Muscle layer of duodenum (tissue), 2 donors: ENCODE results near the gene RNASEH2A.
A peak's percentile ranks its signal among the peaks of the same experiment; 100 is the strongest.

ENCODE experiments used
- H3K27ac ChIP-seq: one replicate; pipeline ENCODE4 v1.7.0; 2013; ENCODE audit warnings: mild to moderate bottlenecking, low read length
- H3K27me3 ChIP-seq: one replicate; pipeline ENCODE4 v1.7.0; 2013; ENCODE audit warnings: low read depth, mild to moderate bottlenecking, control low read depth, low read length
- H3K36me3 ChIP-seq, 2 donors: one replicate each; pipeline ENCODE4 v1.7.0; 2013; ENCODE audit warnings: low read length in 2 of 2, control low read depth in 1 of 2, mild to moderate bottlenecking in 1 of 2; ENCODE audit not compliant: insufficient read depth in 2 of 2, control insufficient read depth in 1 of 2
- H3K4me1 ChIP-seq, 2 donors: one replicate each; pipeline ENCODE4 v1.7.0; 2013; ENCODE audit warnings: low read length in 2 of 2, mild to moderate bottlenecking in 2 of 2, control low read depth in 1 of 2, moderate library complexity in 1 of 2; ENCODE audit not compliant: insufficient read depth in 2 of 2, control insufficient read depth in 1 of 2
- H3K4me3 ChIP-seq, 2 donors: one replicate each; pipeline ENCODE4 v1.7.0; 2013; ENCODE audit warnings: low read length in 2 of 2, low read depth in 1 of 2, mild to moderate bottlenecking in 1 of 2
- H3K9me3 ChIP-seq, 2 donors: one replicate each; pipeline ENCODE4 v1.7.0; 2013; ENCODE audit warnings: low read length in 2 of 2, control low read depth in 1 of 2, mild to moderate bottlenecking in 1 of 2; ENCODE audit not compliant: control insufficient read depth in 1 of 2
- donor health status: healthy.

Gene RNASEH2A

GRCh38 chr19:12773571-12773970, 32.8 kb upstream of the RNASEH2A start:
- Histone ChIP-seq H3K27ac (no peak overlapping the region), H3K9me3 (no peaks in the 10 kb centered on the region), H3K4me1 (peaks cover 2 to 10% of the 10 kb centered on the region in 2 donors)

GRCh38 chr19:12774588-12775555, 31.5 kb upstream of the RNASEH2A start, which contains the start of gene HOOK2:
TSS of gene HOOK2 (minus strand) at chr19:12775552. CDS start at chr19:12775449, 103 bp downstream.
- peaks cover 8 to 19% of the 10 kb centered on the region in 2 donors for H3K4me1 ChIP-seq
- H3K9me3 ChIP-seq, result no peaks in the 10 kb centered on the region
- peak within 1 kb of the TSS in 1 of 2 donors; percentile 78 for H3K4me3 ChIP-seq
- H3K27ac ChIP-seq, result peak within 1 kb of the TSS; percentile 13
- no peaks in the 10 kb centered on the region for H3K27me3 ChIP-seq
- H3K36me3 ChIP-seq, result peaks cover 0 to 2% of the 10 kb centered on the region in 2 donors

More at GRCh38 chr19:12773571-12773970, 32.8 kb upstream of the RNASEH2A start:
- Histone ChIP-seq H3K27me3 (no peaks in the 10 kb centered on the region), H3K36me3 (peaks cover 0 to 9% of the 10 kb centered on the region in 2 donors), H3K4me3 (no peak overlapping the region)

DNA sequence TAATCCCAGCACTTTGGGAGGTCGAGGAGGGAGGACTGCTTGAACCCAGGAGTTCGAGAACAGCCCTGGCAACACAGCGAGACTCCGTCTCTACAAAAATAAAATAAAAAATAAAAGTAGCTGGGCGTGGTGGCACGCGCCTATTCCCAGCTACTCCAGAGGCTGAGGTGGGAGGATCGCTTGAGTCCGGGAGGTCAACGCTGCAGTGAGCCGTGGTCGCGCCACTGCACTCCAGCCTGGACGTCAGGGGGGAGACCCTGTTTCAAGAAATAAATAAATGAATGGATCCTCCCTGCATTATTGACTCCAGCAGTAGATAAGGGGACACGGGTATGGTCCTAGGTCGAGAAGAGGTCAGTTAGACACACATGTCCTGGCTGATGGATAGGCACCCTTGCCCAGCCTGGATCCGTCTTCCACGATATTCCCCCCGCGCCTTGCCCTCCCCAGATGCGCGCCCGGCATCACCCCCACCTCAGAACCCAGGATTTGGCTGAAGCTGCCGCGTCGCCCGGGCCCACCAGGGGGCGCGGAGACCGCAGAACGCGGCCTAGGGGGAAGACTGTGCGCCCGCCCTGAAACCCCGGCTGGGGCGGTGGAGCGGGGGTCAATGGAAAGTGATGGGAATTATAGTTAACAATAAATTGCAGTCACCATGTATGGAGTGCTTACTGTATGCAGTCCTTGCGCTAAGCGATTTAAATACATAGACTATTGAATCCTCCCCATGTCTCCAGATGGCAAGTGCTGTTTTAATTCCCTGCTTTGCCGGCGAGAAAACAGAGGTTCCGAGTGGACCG, 29.0 kb upstream of the RNASEH2A start:
- Histone ChIP-seq H3K9me3 (no peaks in the 10 kb centered on the region), H3K27me3 (no peaks in the 10 kb centered on the region), H3K4me1 (peaks cover 8 to 19% of the 10 kb centered on the region in 2 donors), H3K4me3 (peak overlapping the region; percentile 63 to 89), H3K27ac (peak overlapping the region; percentile 95), H3K36me3 (no peaks in the 10 kb centered on the region)

DNA sequence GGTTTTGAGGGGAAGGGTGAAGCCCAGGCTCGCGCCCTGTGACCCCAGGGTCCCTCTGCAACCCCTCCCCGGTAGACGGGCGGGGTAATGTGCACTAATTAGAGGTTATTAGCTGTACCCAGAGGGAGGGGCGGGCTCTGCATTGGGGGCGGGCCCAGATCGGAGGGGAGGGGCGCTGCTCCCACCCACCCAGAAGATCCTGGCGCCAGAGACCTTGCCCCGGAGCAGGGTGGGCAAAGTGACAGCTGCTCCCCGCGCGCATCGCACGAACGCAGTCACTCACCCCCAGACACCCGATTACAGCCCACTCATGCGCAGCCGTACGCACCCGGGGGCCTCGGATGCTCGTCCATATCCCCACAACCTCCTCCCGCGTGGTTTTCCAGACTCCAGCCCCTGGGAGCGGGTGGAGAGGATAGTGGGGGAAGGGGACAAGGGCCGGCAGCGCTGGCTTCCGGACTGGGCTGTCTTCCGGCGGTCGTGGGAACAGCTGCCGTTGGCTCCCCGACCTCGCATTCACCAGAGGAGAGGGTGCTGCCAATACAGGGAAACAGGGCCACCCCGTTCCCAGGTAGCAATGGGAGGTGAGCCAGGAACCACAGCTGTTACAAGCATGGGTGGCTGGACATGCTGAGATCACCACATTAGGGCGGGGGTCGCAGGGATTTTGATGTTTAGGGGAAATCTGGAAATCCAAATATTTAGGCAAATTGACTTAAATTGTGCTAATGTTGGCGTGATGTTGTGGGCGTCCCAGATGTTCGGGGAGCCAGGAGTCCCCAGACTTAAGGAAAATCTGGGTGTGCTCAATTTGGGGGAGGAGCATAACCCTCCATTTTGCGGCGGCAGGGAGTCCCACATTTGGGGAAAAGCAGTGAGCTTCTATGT, 28.1 kb upstream of the RNASEH2A start:
- Histone ChIP-seq H3K9me3 (no peaks in the 10 kb centered on the region), H3K27me3 (no peaks in the 10 kb centered on the region), H3K4me1 (peaks cover 8 to 24% of the 10 kb centered on the region in 2 donors), H3K4me3 (peak overlapping the region; percentile 63 to 89), H3K36me3 (peaks cover 0 to 1% of the 10 kb centered on the region in 2 donors), H3K27ac (peak overlapping the region; percentile 95)

GRCh38 chr19:12778905-12779161, 27.6 kb upstream of the RNASEH2A start:
- Histone ChIP-seq H3K27ac (peak overlapping the region; percentile 95), H3K4me3 (peak overlapping the region; percentile 63 to 89), H3K9me3 (no peaks in the 10 kb centered on the region), H3K4me1 (peaks cover 12 to 29% of the 10 kb centered on the region in 2 donors), H3K27me3 (no peaks in the 10 kb centered on the region), H3K36me3 (peaks cover 0 to 5% of the 10 kb centered on the region in 2 donors)

GRCh38 chr19:12779162-12779993, 27.0 kb upstream of the RNASEH2A start:
- H3K4me1 ChIP-seq, result peaks cover 15 to 31% of the 10 kb centered on the region in 2 donors
- H3K4me3 ChIP-seq, result peak overlapping the region in 1 of 2 donors; percentile 63
- no peaks in the 10 kb centered on the region for H3K9me3 ChIP-seq
- H3K27ac ChIP-seq, result peak overlapping the region; percentile 95
- H3K27me3 ChIP-seq, result no peaks in the 10 kb centered on the region
- H3K36me3 ChIP-seq, result peaks cover 0 to 5% of the 10 kb centered on the region in 2 donors

- Histone ChIP-seq H3K27me3 (no peaks in the 10 kb centered on the region), H3K4me1 (peaks cover 24 to 34% of the 10 kb centered on the region in 2 donors), H3K36me3 (peaks cover 0 to 5% of the 10 kb centered on the region in 2 donors), H3K9me3 (no peaks in the 10 kb centered on the region), H3K4me3 (peak overlapping the region; percentile 52 to 56), H3K27ac (peak overlapping the region; percentile 92)
Measured at GRCh38 chr19:12782174-12782423, 24.3 kb upstream of the RNASEH2A start.

DNA sequence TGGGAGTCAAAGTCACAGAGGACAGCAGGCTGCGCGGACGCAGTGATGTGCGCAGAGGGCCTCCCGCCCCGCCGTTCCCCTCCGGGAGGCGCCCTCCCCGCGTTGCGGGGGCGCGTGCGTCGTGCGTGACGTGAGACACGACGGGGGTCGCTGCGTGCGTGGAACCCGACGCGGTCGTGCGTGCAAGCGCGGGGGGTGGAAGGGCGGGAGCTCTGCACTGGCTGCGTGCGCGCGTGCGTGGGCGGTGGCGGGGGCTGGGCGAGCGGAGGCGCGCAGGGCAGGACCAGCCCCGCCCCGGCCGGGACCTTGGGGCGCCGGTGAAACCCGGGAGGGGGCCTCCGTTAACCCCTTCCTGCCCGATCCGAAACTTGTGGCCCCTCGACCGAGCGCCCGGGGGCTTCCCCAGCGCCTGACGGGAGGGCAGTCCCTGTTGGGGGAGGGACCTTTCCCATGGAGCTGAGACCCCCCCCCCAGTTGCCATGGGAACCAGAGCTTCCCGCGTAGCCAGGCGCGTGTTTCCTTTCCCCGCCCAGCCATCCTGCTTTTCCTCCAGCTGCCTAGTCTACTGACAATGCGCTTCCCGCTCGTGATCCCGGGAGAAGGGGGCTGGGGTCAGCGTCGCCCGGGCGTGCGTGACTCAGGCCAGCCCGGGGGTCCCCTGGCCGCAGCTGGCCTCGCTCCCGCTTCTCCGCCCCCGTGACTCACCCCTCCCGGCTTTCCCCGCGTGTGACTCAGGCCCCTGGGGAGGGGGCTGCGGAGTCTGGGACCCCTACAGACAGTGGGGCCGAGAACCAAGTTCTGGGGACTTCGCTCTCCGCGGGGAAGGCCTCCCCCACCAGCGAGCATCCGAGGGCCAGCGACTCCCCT, 23.7 kb upstream of the RNASEH2A start:
- Histone ChIP-seq H3K9me3 (no peaks in the 10 kb centered on the region), H3K27me3 (no peaks in the 10 kb centered on the region), H3K4me1 (peaks cover 24 to 31% of the 10 kb centered on the region in 2 donors), H3K36me3 (peaks cover 0 to 5% of the 10 kb centered on the region in 2 donors), H3K27ac (peak overlapping the region; percentile 93), H3K4me3 (peak overlapping the region; percentile 52 to 56)

DNA sequence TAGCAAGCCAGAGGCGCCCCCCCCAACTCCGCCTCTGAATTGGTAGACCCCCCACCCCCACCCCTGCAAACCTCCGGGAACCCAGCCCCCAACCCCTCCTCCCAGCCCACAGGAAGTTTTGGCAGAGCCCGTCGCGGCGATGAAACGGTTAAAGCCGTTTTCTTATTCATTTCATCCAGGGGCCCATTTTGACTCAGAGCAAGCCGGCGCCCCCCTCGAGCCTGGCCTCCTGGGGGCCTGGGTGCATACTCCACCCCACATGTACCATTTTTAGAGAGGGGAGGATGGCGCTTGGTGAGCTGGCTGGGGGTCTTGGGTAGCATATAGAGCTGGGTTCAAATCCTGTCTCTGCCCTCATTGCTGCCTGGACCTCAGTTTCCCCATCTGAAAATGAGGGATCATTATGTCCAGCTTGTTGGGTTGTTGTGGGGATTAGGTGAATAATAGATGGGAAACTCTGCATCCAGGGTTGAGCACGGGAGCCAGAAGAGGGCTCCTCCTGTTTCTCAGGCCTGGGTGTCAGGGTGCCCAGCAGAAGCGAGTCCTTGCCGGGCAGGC, 23.0 kb upstream of the RNASEH2A start:
- H3K9me3 ChIP-seq, result no peaks in the 10 kb centered on the region
- no peaks in the 10 kb centered on the region for H3K27me3 ChIP-seq
- H3K4me3 ChIP-seq, result peak overlapping the region in 1 of 2 donors; percentile 56
- peaks cover 29 to 36% of the 10 kb centered on the region in 2 donors for H3K4me1 ChIP-seq
- peak overlapping the region; percentile 93 for H3K27ac ChIP-seq
- peaks cover 0 to 5% of the 10 kb centered on the region in 2 donors for H3K36me3 ChIP-seq
